ENCODE data around the gene ZNRF4.

DNA sequence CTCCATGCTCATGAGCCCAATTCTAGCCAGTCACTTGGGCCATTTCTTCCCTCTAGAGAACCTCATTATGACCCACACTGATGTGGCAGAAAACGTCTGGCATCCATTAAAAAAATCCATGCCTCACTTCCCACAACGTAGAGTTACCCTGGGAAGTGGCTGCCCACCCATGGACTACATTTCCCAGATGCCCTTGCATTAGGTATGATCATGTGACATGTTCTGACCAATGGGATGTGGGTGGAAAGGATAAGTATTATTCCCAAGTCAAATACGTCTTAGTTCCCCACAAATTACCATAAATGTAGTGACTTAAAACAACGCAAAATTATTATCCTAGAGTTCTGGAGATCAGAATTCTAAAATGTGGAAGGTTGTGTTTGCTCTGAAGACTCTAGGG lies 47.9 kb upstream of the ZNRF4 start:
- TF ChIP-seq MYC (IDR thresholded peaks at IDR 0.05; ENCODE audit: low read depth, low read length) (no peak), POLR2A (IDR thresholded peaks at IDR 0.05; ENCODE audit: extremely low read depth, insufficient read length) (no peak)
- TF ChIP-seq, protein P1, sequence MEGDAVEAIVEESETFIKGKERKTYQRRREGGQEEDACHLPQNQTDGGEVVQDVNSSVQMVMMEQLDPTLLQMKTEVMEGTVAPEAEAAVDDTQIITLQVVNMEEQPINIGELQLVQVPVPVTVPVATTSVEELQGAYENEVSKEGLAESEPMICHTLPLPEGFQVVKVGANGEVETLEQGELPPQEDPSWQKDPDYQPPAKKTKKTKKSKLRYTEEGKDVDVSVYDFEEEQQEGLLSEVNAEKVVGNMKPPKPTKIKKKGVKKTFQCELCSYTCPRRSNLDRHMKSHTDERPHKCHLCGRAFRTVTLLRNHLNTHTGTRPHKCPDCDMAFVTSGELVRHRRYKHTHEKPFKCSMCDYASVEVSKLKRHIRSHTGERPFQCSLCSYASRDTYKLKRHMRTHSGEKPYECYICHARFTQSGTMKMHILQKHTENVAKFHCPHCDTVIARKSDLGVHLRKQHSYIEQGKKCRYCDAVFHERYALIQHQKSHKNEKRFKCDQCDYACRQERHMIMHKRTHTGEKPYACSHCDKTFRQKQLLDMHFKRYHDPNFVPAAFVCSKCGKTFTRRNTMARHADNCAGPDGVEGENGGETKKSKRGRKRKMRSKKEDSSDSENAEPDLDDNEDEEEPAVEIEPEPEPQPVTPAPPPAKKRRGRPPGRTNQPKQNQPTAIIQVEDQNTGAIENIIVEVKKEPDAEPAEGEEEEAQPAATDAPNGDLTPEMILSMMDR (IDR thresholded peaks at IDR 0.05; ENCODE audit: low read depth, low read length): no peak

Data from NB4 (cell line).